HEK293 (cell line): ENCODE data around the gene FLRT2.

ENCODE experiments used
- CTCF ChIP-seq: fragments of 450-650 bp; formaldehyde crosslinking; IDR thresholded peaks from 2 replicates; pipeline ENCODE4 v1.5.1; 2016; ENCODE audit warnings: missing biosample characterization, missing genetic modification characterization
- REST ChIP-seq: fragments of 450-650 bp; formaldehyde crosslinking; IDR thresholded peaks from 2 replicates; pipeline ENCODE4 v1.5.1; 2016; ENCODE audit warnings: missing biosample characterization, missing genetic modification characterization
- TCF7L2 ChIP-seq: IDR thresholded peaks from 2 replicates; pipeline ENCODE4 v1.6.1; 2011; ENCODE audit warnings: low read depth, mild to moderate bottlenecking, inconsistent platforms, low read length, moderate library complexity, borderline replicate concordance
- ZBTB1 ChIP-seq: fragments of 450-650 bp; formaldehyde crosslinking; IDR thresholded peaks from 2 replicates; pipeline ENCODE4 v1.5.1; 2016; ENCODE audit warnings: missing biosample characterization, missing genetic modification characterization
- ZBTB44 ChIP-seq: fragments of 450-650 bp; IDR thresholded peaks from 2 replicates; pipeline ENCODE4 v1.5.1; 2018; ENCODE audit warnings: missing biosample characterization, mild to moderate bottlenecking, missing genetic modification characterization
- ZNF423 ChIP-seq: fragments of 450-650 bp; formaldehyde crosslinking; IDR thresholded peaks from 2 replicates; pipeline ENCODE4 v1.5.1; 2016; ENCODE audit warnings: missing biosample characterization, missing genetic modification characterization
- ZNF580 ChIP-seq: fragments of 450-650 bp; formaldehyde crosslinking; IDR thresholded peaks from 2 replicates; pipeline ENCODE4 v1.5.1; 2016; ENCODE audit warnings: missing biosample characterization, missing genetic modification characterization

- TF ChIP-seq CTCF (tag by site-specific recombination) (no peak), ZBTB44 (no peak), REST (tag by site-specific recombination) (no peak), ZBTB1 (no peak), ZNF423 (tag by site-specific recombination) (no peak), ZNF580 (tag by site-specific recombination) (no peak), TCF7L2 (no peak)
These were observed 35.0 kb downstream of the FLRT2 start for GRCh38 chr14:85564841-85565527.
